HFF-Myc (cell line): ENCODE results near the gene ATP6V1F.

Experiments
- DNase-seq: peaks from one replicate; pipeline ENCODE4 v3.0.0-alpha.2; 2011; ENCODE audit warnings: low read depth; ENCODE audit errors: extremely low read depth
- H3K4me3 ChIP-seq: replicated peaks from 2 replicates; pipeline ENCODE4 v1.5.1; 2011; ENCODE audit warnings: low read depth, mild to moderate bottlenecking, control low read depth, low read length
- TF ChIP-seq, protein P1 (sequence below): IDR thresholded peaks from 2 replicates; pipeline ENCODE4 v1.5.1; 2012; ENCODE audit warnings: mild to moderate bottlenecking, low read depth, low read length, control low read depth; ENCODE audit errors: missing control alignments

The ATP6V1F gene

DNA sequence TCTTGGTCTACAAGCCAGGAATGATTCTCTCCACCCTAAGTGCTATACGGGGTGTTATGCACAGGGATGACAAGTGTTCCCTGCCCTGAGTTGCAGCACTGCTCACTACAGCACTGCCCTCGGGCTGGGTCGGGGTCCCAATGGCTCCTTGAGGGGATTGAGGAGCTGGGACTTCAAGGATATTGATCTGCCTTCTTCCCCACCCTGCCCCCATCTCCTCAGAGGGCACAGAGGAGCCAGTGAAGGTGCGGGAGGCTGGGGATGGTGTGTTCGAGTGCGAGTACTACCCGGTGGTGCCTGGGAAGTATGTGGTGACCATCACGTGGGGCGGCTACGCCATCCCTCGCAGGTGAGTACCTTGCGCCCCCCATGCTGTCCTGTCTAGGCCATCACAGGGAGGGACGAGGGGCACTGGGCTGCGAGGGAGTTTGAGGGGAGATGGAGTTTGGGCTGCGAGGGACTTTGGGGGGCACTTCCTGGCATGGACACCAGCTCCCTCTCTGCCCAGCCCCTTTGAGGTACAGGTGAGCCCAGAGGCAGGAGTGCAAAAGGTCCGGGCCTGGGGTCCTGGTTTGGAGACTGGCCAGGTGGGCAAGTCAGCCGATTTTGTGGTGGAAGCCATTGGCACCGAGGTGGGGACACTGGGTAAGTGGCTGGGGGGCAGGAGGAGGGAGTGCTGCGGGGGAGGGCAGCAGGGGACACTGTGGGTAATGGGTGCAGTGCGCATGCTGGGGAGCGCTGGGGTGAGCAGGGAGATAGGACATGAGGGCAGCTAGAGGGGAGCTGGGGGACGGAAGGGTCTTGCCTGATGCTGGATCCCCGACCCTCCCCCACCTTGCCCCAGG lies 22.1 kb upstream of the ATP6V1F start:
- no peak for DNase-seq
- TF ChIP-seq, protein P1, sequence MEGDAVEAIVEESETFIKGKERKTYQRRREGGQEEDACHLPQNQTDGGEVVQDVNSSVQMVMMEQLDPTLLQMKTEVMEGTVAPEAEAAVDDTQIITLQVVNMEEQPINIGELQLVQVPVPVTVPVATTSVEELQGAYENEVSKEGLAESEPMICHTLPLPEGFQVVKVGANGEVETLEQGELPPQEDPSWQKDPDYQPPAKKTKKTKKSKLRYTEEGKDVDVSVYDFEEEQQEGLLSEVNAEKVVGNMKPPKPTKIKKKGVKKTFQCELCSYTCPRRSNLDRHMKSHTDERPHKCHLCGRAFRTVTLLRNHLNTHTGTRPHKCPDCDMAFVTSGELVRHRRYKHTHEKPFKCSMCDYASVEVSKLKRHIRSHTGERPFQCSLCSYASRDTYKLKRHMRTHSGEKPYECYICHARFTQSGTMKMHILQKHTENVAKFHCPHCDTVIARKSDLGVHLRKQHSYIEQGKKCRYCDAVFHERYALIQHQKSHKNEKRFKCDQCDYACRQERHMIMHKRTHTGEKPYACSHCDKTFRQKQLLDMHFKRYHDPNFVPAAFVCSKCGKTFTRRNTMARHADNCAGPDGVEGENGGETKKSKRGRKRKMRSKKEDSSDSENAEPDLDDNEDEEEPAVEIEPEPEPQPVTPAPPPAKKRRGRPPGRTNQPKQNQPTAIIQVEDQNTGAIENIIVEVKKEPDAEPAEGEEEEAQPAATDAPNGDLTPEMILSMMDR: no peak
- H3K4me3 ChIP-seq: no peak overlapping the region

DNA sequence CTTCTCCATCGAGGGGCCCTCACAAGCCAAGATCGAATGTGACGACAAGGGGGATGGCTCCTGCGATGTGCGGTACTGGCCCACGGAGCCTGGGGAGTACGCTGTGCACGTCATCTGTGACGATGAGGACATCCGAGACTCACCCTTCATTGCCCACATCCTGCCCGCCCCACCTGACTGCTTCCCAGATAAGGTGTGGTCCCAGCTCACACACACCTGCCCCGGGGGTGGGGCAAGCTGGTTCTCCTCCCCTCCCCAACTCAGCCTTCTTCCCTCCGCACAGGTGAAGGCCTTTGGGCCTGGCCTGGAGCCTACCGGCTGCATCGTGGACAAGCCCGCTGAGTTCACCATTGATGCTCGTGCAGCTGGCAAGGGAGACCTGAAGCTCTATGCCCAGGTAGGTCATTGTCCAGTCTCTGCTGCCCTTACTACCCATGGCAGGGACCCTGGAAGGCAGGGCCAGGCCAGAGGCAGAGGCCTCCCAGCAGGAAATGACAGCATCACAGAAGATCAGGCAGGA lies 21.4 kb upstream of the ATP6V1F start:
- H3K4me3 ChIP-seq: no peak overlapping the region
- no peak for DNase-seq

DNA sequence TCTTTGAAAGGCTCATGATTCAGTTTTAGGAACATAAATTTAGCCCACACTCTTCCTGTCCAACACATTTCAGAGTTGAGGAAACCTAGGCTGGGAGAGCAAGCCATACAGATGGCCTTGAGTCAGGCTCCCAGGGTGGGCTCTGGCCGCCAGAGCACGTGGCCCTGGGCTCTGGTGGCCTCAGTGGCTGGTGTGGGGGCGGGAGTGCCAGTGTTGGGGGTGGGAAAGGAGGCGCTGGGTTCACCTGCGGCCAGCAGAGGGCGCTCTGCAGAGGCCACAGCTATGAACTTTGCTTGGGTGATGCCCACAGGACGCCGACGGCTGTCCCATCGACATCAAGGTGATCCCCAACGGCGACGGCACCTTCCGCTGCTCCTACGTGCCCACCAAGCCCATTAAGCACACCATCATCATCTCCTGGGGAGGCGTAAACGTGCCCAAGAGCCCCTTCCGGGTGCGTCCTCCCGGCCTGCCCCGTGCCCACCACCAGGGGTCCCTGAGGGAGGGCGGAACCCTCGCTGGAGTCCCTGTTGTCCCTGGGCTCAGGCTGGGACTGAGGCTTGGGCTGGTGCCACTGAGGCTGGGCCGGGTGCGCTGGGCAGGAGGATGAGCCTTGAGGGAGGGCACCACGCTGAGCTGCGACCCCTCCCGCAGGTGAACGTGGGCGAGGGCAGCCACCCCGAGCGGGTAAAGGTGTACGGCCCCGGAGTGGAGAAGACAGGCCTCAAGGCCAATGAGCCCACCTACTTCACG lies 20.6 kb upstream of the ATP6V1F start:
- no peak for DNase-seq
- TF ChIP-seq, protein P1: peak; percentile 69
- H3K4me3 ChIP-seq: no peak overlapping the region

More for the DNA sequence above, 21.4 kb upstream of the ATP6V1F start:
- TF ChIP-seq, protein P1: no peak

DNA sequence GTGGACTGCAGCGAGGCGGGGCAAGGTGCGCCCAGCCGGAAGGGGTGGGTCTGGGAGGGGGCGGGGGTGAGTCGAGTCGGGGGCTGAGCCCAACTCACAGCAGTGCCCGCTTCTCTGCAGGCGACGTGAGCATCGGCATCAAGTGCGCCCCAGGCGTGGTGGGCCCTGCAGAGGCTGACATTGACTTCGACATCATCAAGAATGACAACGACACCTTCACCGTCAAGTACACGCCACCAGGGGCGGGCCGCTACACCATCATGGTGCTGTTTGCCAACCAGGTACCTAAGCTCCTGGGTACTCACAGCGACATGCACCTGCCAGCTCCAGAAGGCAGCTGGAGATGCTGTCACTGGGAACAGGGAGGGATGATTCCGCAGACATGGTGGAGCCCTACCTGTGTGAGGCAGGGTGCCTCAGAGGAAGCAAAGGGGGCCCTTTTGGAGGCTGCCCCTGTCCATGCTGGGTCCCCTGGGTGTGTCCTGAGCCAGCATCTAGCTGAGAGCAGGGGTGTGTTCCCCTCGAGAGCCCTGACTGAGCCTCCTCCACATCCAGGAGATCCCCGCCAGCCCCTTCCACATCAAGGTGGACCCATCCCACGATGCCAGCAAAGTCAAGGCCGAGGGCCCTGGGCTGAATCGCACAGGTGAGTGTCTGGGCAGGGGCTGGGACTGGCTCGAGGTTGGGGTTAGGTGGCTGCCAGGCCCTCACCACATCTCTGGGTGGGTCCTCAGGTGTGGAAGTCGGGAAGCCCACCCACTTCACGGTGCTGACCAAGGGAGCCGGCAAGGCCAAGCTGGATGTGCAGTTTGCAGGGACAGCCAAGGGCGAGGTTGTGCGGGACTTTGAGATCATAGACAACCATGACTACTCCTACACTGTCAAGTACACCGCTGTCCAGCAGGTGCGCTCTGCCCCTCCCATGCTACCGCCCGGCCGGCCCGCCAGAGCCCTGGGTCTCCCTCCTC lies 19.7 kb upstream of the ATP6V1F start:
- DNase-seq: no peak
- H3K4me3 ChIP-seq: no peak overlapping the region
- TF ChIP-seq, protein P1: no peak

DNA sequence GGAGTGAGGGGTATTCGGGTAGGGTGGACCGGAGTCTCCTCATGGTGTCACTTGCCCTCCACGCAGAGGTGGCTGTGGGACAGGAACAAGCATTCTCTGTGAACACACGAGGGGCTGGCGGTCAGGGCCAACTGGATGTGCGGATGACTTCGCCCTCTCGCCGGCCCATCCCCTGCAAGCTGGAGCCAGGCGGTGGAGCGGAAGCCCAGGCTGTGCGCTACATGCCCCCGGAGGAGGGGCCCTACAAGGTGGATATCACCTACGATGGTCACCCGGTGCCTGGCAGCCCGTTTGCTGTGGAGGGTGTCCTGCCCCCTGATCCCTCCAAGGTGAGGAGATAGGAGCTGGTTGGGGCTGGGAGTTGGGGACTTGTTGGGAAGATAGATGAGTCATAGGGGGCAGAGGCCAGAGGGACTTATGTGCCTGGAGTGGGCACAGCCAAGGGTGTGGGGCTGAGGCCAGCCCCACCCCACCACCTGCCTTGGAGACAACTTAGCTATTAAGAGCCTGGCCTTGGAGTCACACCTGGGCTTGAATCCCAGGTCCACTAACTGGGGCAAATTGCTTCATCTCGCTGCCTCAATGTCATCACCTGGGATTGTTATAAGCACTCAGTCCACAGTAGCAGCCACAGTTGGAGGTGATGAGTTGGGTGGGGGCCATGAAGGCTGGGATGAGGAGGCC lies 18.6 kb upstream of the ATP6V1F start:
- H3K4me3 ChIP-seq: no peak overlapping the region
- no peak for DNase-seq

More for the DNA sequence above, 18.6 kb upstream of the ATP6V1F start:
- TF ChIP-seq, protein P1: no peak
